ENCODE results near the gene C6orf89. TPM values are rescaled to one million over a fixed set of nuclear protein-coding genes. Genes with fewer than 3 reads are reported as not detected.

Gene C6orf89
- polyA plus RNA-seq, 1 donor from 2014 or later, result 24.6 TPM

DNA sequence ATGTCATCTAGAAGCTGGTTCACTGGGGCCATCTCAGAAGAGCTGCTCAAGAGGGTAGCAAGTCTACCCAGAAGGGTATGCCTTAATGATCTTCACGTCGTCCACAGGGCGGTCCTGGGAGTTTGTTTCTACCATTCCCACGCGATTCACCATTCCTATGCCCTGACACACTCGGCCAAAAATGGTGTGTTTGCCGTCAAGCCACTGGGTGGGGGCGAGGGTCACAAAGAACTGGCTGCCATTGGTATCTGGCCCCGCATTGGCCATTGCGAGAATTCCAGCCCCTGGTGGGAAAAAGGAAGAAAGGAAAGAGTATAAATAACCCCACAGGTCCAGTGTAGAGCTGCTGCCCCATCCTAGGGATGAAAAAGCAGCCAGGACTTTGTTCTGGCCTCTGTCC, 30.0 kb upstream of the C6orf89 start:
- Histone ChIP-seq H4K20me1 (ENCODE audit: insufficient read depth) (no peaks in the 10 kb centered on the region), H3K9me2 (ENCODE audit: insufficient read depth, low read length) (no peaks in the 10 kb centered on the region), H3K4me2 (ENCODE audit: low read length) (no peak overlapping the region), H3K79me2 (replicated peaks; ENCODE audit: insufficient read depth, low read length) (no peaks in the 10 kb centered on the region), H3K36me3 (ENCODE audit: insufficient read depth, low read length) (no peaks in the 10 kb centered on the region), H3K9me3 (ENCODE audit: low read length) (no peaks in the 10 kb centered on the region), H3K27ac (ENCODE audit: low read length) (no peak overlapping the region), H3K27me3 (ENCODE audit: insufficient read depth, low read depth, low read length) (no peaks in the 10 kb centered on the region), H3K4me3 (ENCODE audit: low read length) (no peak overlapping the region), H3K9ac (ENCODE audit: low read length) (no peak overlapping the region), H3F3A (ENCODE audit: insufficient read depth, low read length, poor library complexity, severe bottlenecking) (no peaks in the 10 kb centered on the region), H2AFZ (ENCODE audit: low read depth, low read length) (no peak overlapping the region)
- TF ChIP-seq POLR2AphosphoS5 (IDR thresholded peaks at IDR 0.05), result no peak
- no peak for TF ChIP-seq EZH2 (IDR thresholded peaks at IDR 0.05; ENCODE audit: borderline replicate concordance, insufficient read depth, low read length, poor library complexity, severe bottlenecking)
- no peak for TF ChIP-seq TAF1 (IDR thresholded peaks at IDR 0.05; ENCODE audit: low read depth)

DNA sequence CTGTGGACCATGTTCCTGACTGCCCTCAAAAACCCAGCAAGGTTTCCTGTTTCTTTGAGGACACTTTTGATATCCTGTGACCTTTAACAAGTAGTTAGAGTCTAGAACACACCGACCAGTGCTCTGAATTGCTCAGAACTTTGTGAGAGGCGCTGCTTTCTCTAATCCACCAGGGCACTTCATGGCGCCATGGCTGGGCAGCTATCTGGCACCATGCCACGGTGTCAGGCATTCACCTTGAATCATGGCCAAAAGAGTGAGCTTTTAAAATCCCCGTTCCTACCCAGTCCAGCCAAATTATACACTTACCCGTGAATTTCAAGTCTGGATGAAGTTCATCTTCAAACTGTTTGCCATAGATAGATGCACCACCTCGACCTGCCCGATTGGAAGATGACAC, 29.5 kb upstream of the C6orf89 start:
- H3K36me3 ChIP-seq (ENCODE audit: insufficient read depth, low read length), result no peaks in the 10 kb centered on the region
- no peak overlapping the region for H3K27ac ChIP-seq (ENCODE audit: low read length)
- H2AFZ ChIP-seq (ENCODE audit: low read depth, low read length), result no peak overlapping the region
- H3K27me3 ChIP-seq (ENCODE audit: insufficient read depth, low read depth, low read length), result no peaks in the 10 kb centered on the region
- no peaks in the 10 kb centered on the region for H3K9me3 ChIP-seq (ENCODE audit: low read length)
- H3K4me3 ChIP-seq (ENCODE audit: low read length), result no peak overlapping the region
- H3K4me2 ChIP-seq (ENCODE audit: low read length), result no peak overlapping the region
- no peaks in the 10 kb centered on the region for H3F3A ChIP-seq (ENCODE audit: insufficient read depth, low read length, poor library complexity, severe bottlenecking)
- no peak for TF ChIP-seq EZH2 (IDR thresholded peaks at IDR 0.05; ENCODE audit: borderline replicate concordance, insufficient read depth, low read length, poor library complexity, severe bottlenecking)
- TF ChIP-seq, protein P1, sequence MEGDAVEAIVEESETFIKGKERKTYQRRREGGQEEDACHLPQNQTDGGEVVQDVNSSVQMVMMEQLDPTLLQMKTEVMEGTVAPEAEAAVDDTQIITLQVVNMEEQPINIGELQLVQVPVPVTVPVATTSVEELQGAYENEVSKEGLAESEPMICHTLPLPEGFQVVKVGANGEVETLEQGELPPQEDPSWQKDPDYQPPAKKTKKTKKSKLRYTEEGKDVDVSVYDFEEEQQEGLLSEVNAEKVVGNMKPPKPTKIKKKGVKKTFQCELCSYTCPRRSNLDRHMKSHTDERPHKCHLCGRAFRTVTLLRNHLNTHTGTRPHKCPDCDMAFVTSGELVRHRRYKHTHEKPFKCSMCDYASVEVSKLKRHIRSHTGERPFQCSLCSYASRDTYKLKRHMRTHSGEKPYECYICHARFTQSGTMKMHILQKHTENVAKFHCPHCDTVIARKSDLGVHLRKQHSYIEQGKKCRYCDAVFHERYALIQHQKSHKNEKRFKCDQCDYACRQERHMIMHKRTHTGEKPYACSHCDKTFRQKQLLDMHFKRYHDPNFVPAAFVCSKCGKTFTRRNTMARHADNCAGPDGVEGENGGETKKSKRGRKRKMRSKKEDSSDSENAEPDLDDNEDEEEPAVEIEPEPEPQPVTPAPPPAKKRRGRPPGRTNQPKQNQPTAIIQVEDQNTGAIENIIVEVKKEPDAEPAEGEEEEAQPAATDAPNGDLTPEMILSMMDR (IDR thresholded peaks at IDR 0.05; ENCODE audit: poor library complexity, severe bottlenecking), result no peak
- TF ChIP-seq POLR2AphosphoS5 (IDR thresholded peaks at IDR 0.05), result no peak
- TF ChIP-seq MXI1 (conservative IDR thresholded peaks at IDR 0.05; ENCODE audit: poor library complexity, severe bottlenecking), result no peak
- TF ChIP-seq, protein P2, sequence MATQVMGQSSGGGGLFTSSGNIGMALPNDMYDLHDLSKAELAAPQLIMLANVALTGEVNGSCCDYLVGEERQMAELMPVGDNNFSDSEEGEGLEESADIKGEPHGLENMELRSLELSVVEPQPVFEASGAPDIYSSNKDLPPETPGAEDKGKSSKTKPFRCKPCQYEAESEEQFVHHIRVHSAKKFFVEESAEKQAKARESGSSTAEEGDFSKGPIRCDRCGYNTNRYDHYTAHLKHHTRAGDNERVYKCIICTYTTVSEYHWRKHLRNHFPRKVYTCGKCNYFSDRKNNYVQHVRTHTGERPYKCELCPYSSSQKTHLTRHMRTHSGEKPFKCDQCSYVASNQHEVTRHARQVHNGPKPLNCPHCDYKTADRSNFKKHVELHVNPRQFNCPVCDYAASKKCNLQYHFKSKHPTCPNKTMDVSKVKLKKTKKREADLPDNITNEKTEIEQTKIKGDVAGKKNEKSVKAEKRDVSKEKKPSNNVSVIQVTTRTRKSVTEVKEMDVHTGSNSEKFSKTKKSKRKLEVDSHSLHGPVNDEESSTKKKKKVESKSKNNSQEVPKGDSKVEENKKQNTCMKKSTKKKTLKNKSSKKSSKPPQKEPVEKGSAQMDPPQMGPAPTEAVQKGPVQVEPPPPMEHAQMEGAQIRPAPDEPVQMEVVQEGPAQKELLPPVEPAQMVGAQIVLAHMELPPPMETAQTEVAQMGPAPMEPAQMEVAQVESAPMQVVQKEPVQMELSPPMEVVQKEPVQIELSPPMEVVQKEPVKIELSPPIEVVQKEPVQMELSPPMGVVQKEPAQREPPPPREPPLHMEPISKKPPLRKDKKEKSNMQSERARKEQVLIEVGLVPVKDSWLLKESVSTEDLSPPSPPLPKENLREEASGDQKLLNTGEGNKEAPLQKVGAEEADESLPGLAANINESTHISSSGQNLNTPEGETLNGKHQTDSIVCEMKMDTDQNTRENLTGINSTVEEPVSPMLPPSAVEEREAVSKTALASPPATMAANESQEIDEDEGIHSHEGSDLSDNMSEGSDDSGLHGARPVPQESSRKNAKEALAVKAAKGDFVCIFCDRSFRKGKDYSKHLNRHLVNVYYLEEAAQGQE (IDR thresholded peaks at IDR 0.05; ENCODE audit: borderline replicate concordance), result no peak
- no peak for TF ChIP-seq EP300 (conservative IDR thresholded peaks at IDR 0.05; ENCODE audit: poor library complexity, severe bottlenecking)
- no peak for TF ChIP-seq SMC3 (conservative IDR thresholded peaks at IDR 0.05; ENCODE audit: poor library complexity)
- TF ChIP-seq RAD21 (conservative IDR thresholded peaks at IDR 0.05), result no peak
- TF ChIP-seq TAF1 (IDR thresholded peaks at IDR 0.05; ENCODE audit: low read depth), result no peak
- no peaks in the 10 kb centered on the region for H3K79me2 ChIP-seq (replicated peaks; ENCODE audit: insufficient read depth, low read length)
- H3K9me2 ChIP-seq (ENCODE audit: insufficient read depth, low read length), result no peaks in the 10 kb centered on the region
- H4K20me1 ChIP-seq (ENCODE audit: insufficient read depth), result no peaks in the 10 kb centered on the region
- H3K9ac ChIP-seq (ENCODE audit: low read length), result no peak overlapping the region

DNA sequence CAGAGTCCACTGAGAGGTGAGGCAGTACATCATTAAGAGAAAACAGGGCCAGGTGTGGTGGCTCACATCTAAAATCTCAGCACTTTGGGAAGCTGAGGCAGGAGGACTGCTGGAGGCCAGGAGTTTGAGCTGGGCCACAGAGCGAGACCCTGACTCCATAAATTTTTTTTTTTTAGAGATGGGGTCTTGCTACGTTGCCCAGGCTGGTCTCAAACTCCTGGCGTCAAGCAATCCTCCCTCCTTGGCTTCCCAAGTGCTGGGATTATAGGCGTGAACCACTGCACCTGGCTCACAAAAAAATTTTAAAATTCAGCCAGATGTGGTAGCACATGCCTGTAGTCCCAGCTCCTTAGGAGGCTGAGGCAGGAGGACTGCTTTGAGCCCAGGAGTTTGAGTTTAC, 28.4 kb upstream of the C6orf89 start:
- Histone ChIP-seq H3K4me2 (ENCODE audit: low read length) (no peak overlapping the region), H4K20me1 (ENCODE audit: insufficient read depth) (no peaks in the 10 kb centered on the region), H3K9me3 (ENCODE audit: low read length) (no peaks in the 10 kb centered on the region), H3K36me3 (ENCODE audit: insufficient read depth, low read length) (no peaks in the 10 kb centered on the region), H3K9me2 (ENCODE audit: insufficient read depth, low read length) (no peaks in the 10 kb centered on the region), H3K27me3 (ENCODE audit: insufficient read depth, low read depth, low read length) (no peaks in the 10 kb centered on the region), H3K79me2 (replicated peaks; ENCODE audit: insufficient read depth, low read length) (peaks cover 2% of the 10 kb centered on the region), H3K4me3 (ENCODE audit: low read length) (no peak overlapping the region), H2AFZ (ENCODE audit: low read depth, low read length) (no peak overlapping the region), H3K27ac (ENCODE audit: low read length) (no peak overlapping the region), H3K9ac (ENCODE audit: low read length) (no peak overlapping the region), H3F3A (ENCODE audit: insufficient read depth, low read length, poor library complexity, severe bottlenecking) (no peaks in the 10 kb centered on the region)
- no peak for TF ChIP-seq RAD21 (conservative IDR thresholded peaks at IDR 0.05)
- TF ChIP-seq MXI1 (conservative IDR thresholded peaks at IDR 0.05; ENCODE audit: poor library complexity, severe bottlenecking), result no peak
- TF ChIP-seq TAF1 (IDR thresholded peaks at IDR 0.05; ENCODE audit: low read depth), result no peak
- TF ChIP-seq POLR2AphosphoS5 (IDR thresholded peaks at IDR 0.05), result no peak
- no peak for TF ChIP-seq SMC3 (conservative IDR thresholded peaks at IDR 0.05; ENCODE audit: poor library complexity)
- no peak for TF ChIP-seq EP300 (conservative IDR thresholded peaks at IDR 0.05; ENCODE audit: poor library complexity, severe bottlenecking)
- TF ChIP-seq, protein P2 (IDR thresholded peaks at IDR 0.05; ENCODE audit: borderline replicate concordance), result no peak
- TF ChIP-seq, protein P1 (IDR thresholded peaks at IDR 0.05; ENCODE audit: poor library complexity, severe bottlenecking), result no peak
- no peak for TF ChIP-seq EZH2 (IDR thresholded peaks at IDR 0.05; ENCODE audit: borderline replicate concordance, insufficient read depth, low read length, poor library complexity, severe bottlenecking)

Data from neural cell (in vitro differentiated cells).